Neutrophil (primary cell): ENCODE results near the gene FAM20B.

Experiments used
- H3K27ac ChIP-seq: fragments of 200-600 bp; sonication (generic); 2 replicates; pipeline ENCODE4 v1.5.1; 2016; ENCODE audit warnings: mild to moderate bottlenecking, moderate library complexity
- H3K27me3 ChIP-seq: fragments of 200-600 bp; sonication (generic); 2 replicates; pipeline ENCODE4 v1.6.0; 2016; ENCODE audit warnings: mild to moderate bottlenecking
- H3K36me3 ChIP-seq: fragments of 200-600 bp; sonication (generic); 2 replicates; pipeline ENCODE4 v1.5.1; 2017
- H3K4me1 ChIP-seq, 2 experiments: fragments of 200-600 bp in 1 of 2; sonication (generic) in 1 of 2; 1 replicate in 1 of 2; 2 replicates in 1 of 2; pipeline versions ENCODE4 v1.5.1 to v1.6.1; 2013 to 2016; ENCODE audit warnings: low read depth in 1 of 2, low read length in 1 of 2, mild to moderate bottlenecking in 1 of 2, moderate library complexity in 1 of 2; ENCODE audit not compliant: control insufficient read depth in 1 of 2, insufficient read depth in 1 of 2
- H3K4me3 ChIP-seq, 2 experiments: fragments of 200-600 bp in 1 of 2; sonication (generic) in 1 of 2; 1 replicate in 1 of 2; 2 replicates in 1 of 2; pipeline ENCODE4 v1.5.1; 2013 to 2016; ENCODE audit warnings: low read depth in 1 of 2, low read length in 1 of 2, mild to moderate bottlenecking in 1 of 2, moderate library complexity in 1 of 2
- H3K9me3 ChIP-seq: fragments of 200-600 bp; sonication (generic); 2 replicates; pipeline ENCODE4 v1.5.1; 2016
- TF ChIP-seq, protein P1 (sequence below): fragments of 200-600 bp; sonication (generic); IDR thresholded peaks from 2 replicates; pipeline ENCODE4 v1.5.1; 2016; ENCODE audit warnings: antibody characterized with exemption

The FAM20B gene

DNA sequence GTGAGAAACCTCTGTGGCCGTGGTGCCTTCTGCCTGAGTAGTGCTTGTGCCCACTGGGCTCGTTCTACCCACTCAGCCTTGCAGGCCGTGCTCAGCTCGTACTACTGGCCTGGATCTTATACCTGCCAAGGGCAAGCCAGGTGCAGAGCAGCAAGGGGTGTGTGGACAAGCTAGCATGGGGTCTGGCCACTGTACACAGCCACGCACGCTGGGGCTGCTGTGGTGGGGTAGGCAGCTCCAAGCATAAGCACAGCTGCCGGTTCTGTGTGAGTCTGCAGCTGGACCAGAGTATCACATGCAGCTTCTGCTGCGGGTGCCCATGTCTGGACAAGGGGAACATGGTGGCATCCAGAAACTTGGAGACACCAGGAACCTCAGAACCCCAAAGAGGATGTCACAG lies 16.4 kb downstream of the FAM20B start:
- Histone ChIP-seq H3K27me3 (no peaks in the 10 kb centered on the region), H3K36me3 (peaks cover 3% of the 10 kb centered on the region), H3K9me3 (no peaks in the 10 kb centered on the region), H3K4me1 (no peaks in the 10 kb centered on the region), H3K27ac (no peak overlapping the region), H3K4me3 (no peak overlapping the region)
- TF ChIP-seq, protein P1, sequence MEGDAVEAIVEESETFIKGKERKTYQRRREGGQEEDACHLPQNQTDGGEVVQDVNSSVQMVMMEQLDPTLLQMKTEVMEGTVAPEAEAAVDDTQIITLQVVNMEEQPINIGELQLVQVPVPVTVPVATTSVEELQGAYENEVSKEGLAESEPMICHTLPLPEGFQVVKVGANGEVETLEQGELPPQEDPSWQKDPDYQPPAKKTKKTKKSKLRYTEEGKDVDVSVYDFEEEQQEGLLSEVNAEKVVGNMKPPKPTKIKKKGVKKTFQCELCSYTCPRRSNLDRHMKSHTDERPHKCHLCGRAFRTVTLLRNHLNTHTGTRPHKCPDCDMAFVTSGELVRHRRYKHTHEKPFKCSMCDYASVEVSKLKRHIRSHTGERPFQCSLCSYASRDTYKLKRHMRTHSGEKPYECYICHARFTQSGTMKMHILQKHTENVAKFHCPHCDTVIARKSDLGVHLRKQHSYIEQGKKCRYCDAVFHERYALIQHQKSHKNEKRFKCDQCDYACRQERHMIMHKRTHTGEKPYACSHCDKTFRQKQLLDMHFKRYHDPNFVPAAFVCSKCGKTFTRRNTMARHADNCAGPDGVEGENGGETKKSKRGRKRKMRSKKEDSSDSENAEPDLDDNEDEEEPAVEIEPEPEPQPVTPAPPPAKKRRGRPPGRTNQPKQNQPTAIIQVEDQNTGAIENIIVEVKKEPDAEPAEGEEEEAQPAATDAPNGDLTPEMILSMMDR, result no peak

DNA sequence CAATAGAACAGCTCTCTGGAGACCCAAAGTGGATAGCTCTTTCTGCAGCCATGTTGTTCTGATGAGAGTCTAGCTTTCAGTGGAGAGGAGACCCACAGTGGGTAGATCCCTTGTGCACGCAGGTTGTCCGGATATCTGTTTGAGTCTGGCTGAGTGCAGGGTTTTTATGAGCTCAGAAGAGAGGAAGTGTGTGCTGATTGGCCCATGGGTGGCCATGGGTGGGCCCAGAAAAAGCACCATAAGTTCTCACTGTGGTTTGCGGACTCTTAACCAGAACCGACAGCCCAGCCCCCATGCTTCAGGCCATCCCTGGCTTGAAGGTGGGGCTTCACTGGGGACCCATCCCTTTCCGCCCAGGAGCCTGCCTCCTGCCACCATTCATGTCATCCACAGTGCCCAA lies 17.0 kb downstream of the FAM20B start:
- no peak overlapping the region for H3K4me3 ChIP-seq
- H3K9me3 ChIP-seq, result no peaks in the 10 kb centered on the region
- no peak overlapping the region for H3K27ac ChIP-seq
- H3K27me3 ChIP-seq, result no peaks in the 10 kb centered on the region
- TF ChIP-seq, protein P1, result no peak
- H3K4me1 ChIP-seq, result no peaks in the 10 kb centered on the region
- peaks cover 3% of the 10 kb centered on the region for H3K36me3 ChIP-seq

DNA sequence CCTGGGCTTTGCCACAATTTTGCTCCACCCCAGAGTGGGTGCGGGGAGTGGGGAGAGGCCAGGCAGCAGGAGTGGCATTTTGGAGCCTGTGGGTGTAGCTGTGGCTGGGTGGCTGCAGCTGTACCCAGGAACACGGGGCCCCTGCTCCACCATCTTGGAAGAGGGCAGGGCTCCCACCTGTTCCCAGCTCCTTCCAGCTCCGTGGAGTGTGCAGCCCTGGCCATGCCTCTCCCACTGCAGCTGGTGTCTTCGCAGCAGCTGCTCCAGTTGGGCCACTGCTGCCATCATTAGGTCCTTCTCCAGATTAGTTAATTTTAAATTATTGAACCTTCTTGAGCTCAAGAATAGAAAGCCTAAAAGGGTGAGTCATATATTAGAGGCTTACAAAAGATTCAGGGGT lies 17.6 kb downstream of the FAM20B start:
- Histone ChIP-seq H3K9me3 (no peaks in the 10 kb centered on the region), H3K27me3 (no peaks in the 10 kb centered on the region), H3K4me1 (no peaks in the 10 kb centered on the region), H3K36me3 (peaks cover 3% of the 10 kb centered on the region), H3K27ac (no peak overlapping the region), H3K4me3 (no peak overlapping the region)
- TF ChIP-seq, protein P1, result no peak

DNA sequence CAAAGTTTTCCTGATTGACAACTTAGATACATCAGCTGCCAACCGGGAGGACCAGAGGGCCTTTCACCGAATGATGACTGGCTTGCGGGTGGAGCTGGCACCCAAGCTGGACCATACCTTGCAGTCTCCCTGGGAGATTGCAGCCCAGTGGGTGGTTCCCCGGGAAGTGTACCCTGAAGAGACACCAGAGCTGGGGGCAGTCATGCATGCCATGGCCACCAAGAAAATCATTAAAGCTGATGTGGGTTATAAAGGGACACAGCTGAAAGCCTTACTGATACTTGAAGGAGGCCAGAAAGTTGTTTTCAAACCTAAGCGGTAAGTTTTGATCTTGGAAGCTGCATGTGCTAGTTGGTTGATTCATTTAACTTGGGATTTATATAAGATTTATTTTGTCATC lies 18.2 kb downstream of the FAM20B start:
- H3K4me1 ChIP-seq, result no peaks in the 10 kb centered on the region
- no peak overlapping the region for H3K27ac ChIP-seq
- H3K4me3 ChIP-seq, result no peak overlapping the region
- TF ChIP-seq, protein P1, result no peak
- H3K27me3 ChIP-seq, result no peaks in the 10 kb centered on the region
- peaks cover 3% of the 10 kb centered on the region for H3K36me3 ChIP-seq
- no peaks in the 10 kb centered on the region for H3K9me3 ChIP-seq

DNA sequence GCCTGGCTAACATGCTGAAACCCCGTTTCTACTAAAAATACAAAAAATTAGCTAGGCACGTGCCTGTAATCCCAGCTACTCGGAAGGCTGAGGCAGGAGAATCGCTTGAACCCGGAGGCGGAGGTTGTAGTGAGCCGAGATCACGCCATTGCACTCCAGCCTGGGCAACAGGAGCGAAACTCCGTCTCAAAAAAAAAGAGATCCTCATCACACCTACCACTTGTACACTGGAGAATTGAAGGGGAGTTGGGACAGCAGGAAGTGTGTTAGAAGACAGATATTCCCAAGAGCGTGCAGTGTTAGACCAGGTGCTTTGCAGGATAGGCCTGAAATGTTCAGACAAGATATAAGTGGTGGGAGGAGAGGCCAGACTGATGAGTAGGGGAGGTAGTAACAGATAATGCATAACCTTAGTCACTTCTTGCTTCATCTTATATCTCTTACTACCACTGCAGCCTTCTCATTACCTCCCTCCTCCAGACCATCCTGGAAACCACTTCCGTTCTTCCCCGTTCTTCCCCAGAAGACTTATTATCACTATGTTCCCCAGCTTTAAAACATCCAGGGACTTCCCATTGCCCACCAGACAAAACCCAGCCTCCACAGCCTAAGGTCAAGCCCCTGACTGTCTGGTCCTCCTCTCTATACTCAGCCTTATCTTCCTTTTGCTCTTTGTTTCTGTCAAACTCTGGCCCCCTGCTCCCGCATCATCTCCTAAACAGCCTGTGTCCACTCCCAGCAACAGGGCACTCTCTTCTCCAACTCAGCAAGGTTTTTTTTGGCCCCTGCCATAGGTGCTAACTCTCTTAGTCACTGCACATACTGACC lies 21.3 kb downstream of the FAM20B start:
- no peaks in the 10 kb centered on the region for H3K4me1 ChIP-seq
- H3K4me3 ChIP-seq, result no peak overlapping the region
- H3K27ac ChIP-seq, result no peak overlapping the region
- no peaks in the 10 kb centered on the region for H3K27me3 ChIP-seq
- H3K36me3 ChIP-seq, result peaks cover 3% of the 10 kb centered on the region
- H3K9me3 ChIP-seq, result no peaks in the 10 kb centered on the region
- TF ChIP-seq, protein P1, result no peak
